Measurements from ENCODE around the gene NEU3.

The NEU3 gene

GRCh38 chr11:74988541-74989259 lies at the start of gene NEU3:
Gene NEU3 (plus strand): TSS chr11:74988933. CDS start chr11:74989061, 128 bp downstream.
- no peak for TF ChIP-seq GATA3 (IDR thresholded peaks at IDR 0.05; ENCODE audit: low read depth, low read length)
- no peak for TF ChIP-seq GATA2 (IDR thresholded peaks at IDR 0.05; ENCODE audit: low read depth, low read length)

- TF ChIP-seq GATA3 (IDR thresholded peaks at IDR 0.05; ENCODE audit: low read depth, low read length): no peak
Observed at GRCh38 chr11:74941492-74941891, 47.2 kb upstream of the NEU3 start.

- no peak for TF ChIP-seq GATA3 (IDR thresholded peaks at IDR 0.05; ENCODE audit: low read depth, low read length)
- TF ChIP-seq GATA2 (IDR thresholded peaks at IDR 0.05; ENCODE audit: low read depth, low read length): no peak
Observed at GRCh38 chr11:74942073-74942759, 46.5 kb upstream of the NEU3 start.

GRCh38 chr11:74948546-74948897 lies 40.2 kb upstream of the NEU3 start:
- TF ChIP-seq GATA3 (IDR thresholded peaks at IDR 0.05; ENCODE audit: low read depth, low read length): no peak
- TF ChIP-seq GATA2 (IDR thresholded peaks at IDR 0.05; ENCODE audit: low read depth, low read length): no peak

- no peak; the same call in 1 of the 2 replicates for TF ChIP-seq GATA2 (IDR thresholded peaks at IDR 0.05; ENCODE audit: low read depth, low read length)
- no peak for TF ChIP-seq GATA3 (IDR thresholded peaks at IDR 0.05; ENCODE audit: low read depth, low read length)
Observed at GRCh38 chr11:74948898-74949752, 39.6 kb upstream of the NEU3 start, which contains the start of the genes SPCS2 and XRRA1. Gene SPCS2 (plus strand): TSS chr11:74949266. CDS start chr11:74949286, 20 bp downstream. Gene XRRA1 (minus strand): TSS chr11:74949091. CDS start chr11:74940878, 8,213 bp downstream.

GRCh38 chr11:74949753-74950137 lies 39.0 kb upstream of the NEU3 start:
- TF ChIP-seq GATA3 (IDR thresholded peaks at IDR 0.05; ENCODE audit: low read depth, low read length) (no peak), GATA2 (IDR thresholded peaks at IDR 0.05; ENCODE audit: low read depth, low read length) (no peak)

- TF ChIP-seq GATA2 (IDR thresholded peaks at IDR 0.05; ENCODE audit: low read depth, low read length): no peak
- TF ChIP-seq GATA3 (IDR thresholded peaks at IDR 0.05; ENCODE audit: low read depth, low read length): no peak
Observed at GRCh38 chr11:74950374-74950969, 38.3 kb upstream of the NEU3 start.

GRCh38 chr11:74951226-74951625 lies 37.5 kb upstream of the NEU3 start:
- TF ChIP-seq GATA3 (IDR thresholded peaks at IDR 0.05; ENCODE audit: low read depth, low read length): no peak
- no peak for TF ChIP-seq GATA2 (IDR thresholded peaks at IDR 0.05; ENCODE audit: low read depth, low read length)

- TF ChIP-seq GATA2 (IDR thresholded peaks at IDR 0.05; ENCODE audit: low read depth, low read length) (no peak), GATA3 (IDR thresholded peaks at IDR 0.05; ENCODE audit: low read depth, low read length) (no peak)
Observed at GRCh38 chr11:74952752-74953151, 36.0 kb upstream of the NEU3 start.

- TF ChIP-seq GATA2 (IDR thresholded peaks at IDR 0.05; ENCODE audit: low read depth, low read length): no peak
- TF ChIP-seq GATA3 (IDR thresholded peaks at IDR 0.05; ENCODE audit: low read depth, low read length): no peak
Observed at GRCh38 chr11:74953451-74953850, 35.3 kb upstream of the NEU3 start.

GRCh38 chr11:74954199-74954598 lies 34.5 kb upstream of the NEU3 start:
- TF ChIP-seq GATA2 (IDR thresholded peaks at IDR 0.05; ENCODE audit: low read depth, low read length) (no peak), GATA3 (IDR thresholded peaks at IDR 0.05; ENCODE audit: low read depth, low read length) (no peak)

- TF ChIP-seq GATA3 (IDR thresholded peaks at IDR 0.05; ENCODE audit: low read depth, low read length) (no peak), GATA2 (IDR thresholded peaks at IDR 0.05; ENCODE audit: low read depth, low read length) (no peak)
Observed at GRCh38 chr11:74956397-74957015, 32.2 kb upstream of the NEU3 start.

GRCh38 chr11:74957937-74958629 lies 30.6 kb upstream of the NEU3 start:
- TF ChIP-seq GATA3 (IDR thresholded peaks at IDR 0.05; ENCODE audit: low read depth, low read length): no peak
- TF ChIP-seq GATA2 (IDR thresholded peaks at IDR 0.05; ENCODE audit: low read depth, low read length): no peak
